GM12875 (cell line): ENCODE measurements around the gene ANO4.

Experiments
- H3K4me3 ChIP-seq: one replicate; pipeline ENCODE4 v1.5.1; 2011; ENCODE audit warnings: low read depth, low read length, control low read depth
- CTCF ChIP-seq: IDR thresholded peaks from 2 replicates; pipeline ENCODE4 v1.5.1; 2011; ENCODE audit warnings: low read depth, mild to moderate bottlenecking, control low read depth, inconsistent platforms, low read length, moderate library complexity, borderline replicate concordance; ENCODE audit not compliant: insufficient read depth

ANO4 gene

GRCh38 chr12:100954118-100954517 lies 159.5 kb downstream of the ANO4 start:
- no peak for TF ChIP-seq CTCF
- no peak overlapping the region for H3K4me3 ChIP-seq

- H3K4me3 ChIP-seq: no peak overlapping the region
- no peak for TF ChIP-seq CTCF
Observed at GRCh38 chr12:100955139-100955538, 160.6 kb downstream of the ANO4 start.

GRCh38 chr12:100956311-100956852 lies 161.8 kb downstream of the ANO4 start:
- H3K4me3 ChIP-seq: no peak overlapping the region

GRCh38 chr12:100959481-100959880 lies 164.9 kb downstream of the ANO4 start:
- TF ChIP-seq CTCF: no peak
- no peak overlapping the region for H3K4me3 ChIP-seq

More at GRCh38 chr12:100956311-100956852, 161.8 kb downstream of the ANO4 start:
- TF ChIP-seq CTCF: no peak

GRCh38 chr12:100962086-100962712 lies 167.6 kb downstream of the ANO4 start:
- H3K4me3 ChIP-seq: no peak overlapping the region
- no peak for TF ChIP-seq CTCF

GRCh38 chr12:100963381-100963780 lies 168.8 kb downstream of the ANO4 start:
- TF ChIP-seq CTCF: no peak
- H3K4me3 ChIP-seq: no peak overlapping the region

GRCh38 chr12:100964028-100964427 lies 169.5 kb downstream of the ANO4 start:
- H3K4me3 ChIP-seq: no peak overlapping the region
- no peak for TF ChIP-seq CTCF
